Neural cell (in vitro differentiated cells): ENCODE measurements around the gene SMLR1. TPM values are rescaled to one million over a fixed set of nuclear protein-coding genes. Genes with fewer than 3 reads are reported as not detected.

Source experiments
- H2AFZ ChIP-seq: fragments of 200-600, 300-800 bp; sonication (generic), shearing (Covaris generic); 2 replicates; pipeline ENCODE4 v1.6.0; 2014; ENCODE audit warnings: low read depth, mild to moderate bottlenecking, antibody characterized with exemption, low read length, moderate library complexity
- H3F3A ChIP-seq: fragments of 200-600 bp; shearing (Covaris generic); 2 replicates; pipeline ENCODE4 v1.6.1; 2016; ENCODE audit warnings: mild to moderate bottlenecking, moderate library complexity, mixed read lengths, antibody characterized with exemption, low read length; ENCODE audit not compliant: insufficient read depth, poor library complexity, severe bottlenecking
- H3K27ac ChIP-seq: fragments of 200-600, 300-800 bp; sonication (generic), shearing (Covaris generic); 2 replicates; pipeline ENCODE4 v1.5.1; 2014; ENCODE audit warnings: mild to moderate bottlenecking, low read length, moderate library complexity
- H3K27me3 ChIP-seq: fragments of 300-800, 200-600 bp; sonication (generic), shearing (Covaris generic); 2 replicates; pipeline ENCODE4 v1.6.0; 2014; ENCODE audit warnings: mild to moderate bottlenecking, low read depth, low read length, moderate library complexity; ENCODE audit not compliant: insufficient read depth
- H3K36me3 ChIP-seq: fragments of 300-800, 200-600 bp; sonication (generic), shearing (Covaris generic); 2 replicates; pipeline ENCODE4 v1.5.1; 2014; ENCODE audit warnings: mild to moderate bottlenecking, antibody characterized with exemption, low read length, moderate library complexity; ENCODE audit not compliant: insufficient read depth
- H3K4me2 ChIP-seq: fragments of 300-800, 200-600 bp; sonication (generic), shearing (Covaris generic); 2 replicates; pipeline ENCODE4 v1.6.0; 2014; ENCODE audit warnings: mild to moderate bottlenecking, low read length
- H3K4me3 ChIP-seq: fragments of 300-800, 200-600 bp; sonication (generic), shearing (Covaris generic); 2 replicates; pipeline ENCODE4 v1.5.1; 2014; ENCODE audit warnings: mild to moderate bottlenecking, low read length, moderate library complexity
- H3K79me2 ChIP-seq: fragments of 200-600 bp; shearing (Covaris generic); replicated peaks from 2 replicates; pipeline ENCODE4 v1.6.0; 2014; ENCODE audit warnings: mild to moderate bottlenecking, low read length, moderate library complexity; ENCODE audit not compliant: insufficient read depth
- H3K9ac ChIP-seq: fragments of 300-800, 200-600 bp; sonication (generic), shearing (Covaris generic); 2 replicates; pipeline ENCODE4 v1.6.1; 2016; ENCODE audit warnings: mild to moderate bottlenecking, low read length, mixed read lengths
- H3K9me2 ChIP-seq: fragments of 200-600 bp; shearing (Covaris generic); 2 replicates; pipeline ENCODE4 v1.6.1; 2016; ENCODE audit warnings: mild to moderate bottlenecking, low read length, mixed read lengths; ENCODE audit not compliant: insufficient read depth
- H3K9me3 ChIP-seq: fragments of 200-600, 300-800 bp; sonication (generic), shearing (Covaris generic); 2 replicates; pipeline ENCODE4 v1.6.1; 2016; ENCODE audit warnings: mild to moderate bottlenecking, mixed run types, low read length, moderate library complexity, mixed read lengths
- H4K20me1 ChIP-seq: fragments of 200-600 bp; shearing (Covaris generic); 2 replicates; pipeline ENCODE4 v1.6.1; 2016; ENCODE audit warnings: mild to moderate bottlenecking, mixed run types; ENCODE audit not compliant: insufficient read depth
- CTCF ChIP-seq: fragments of 450-650 bp; IDR thresholded peaks from 2 replicates; pipeline ENCODE4 v1.5.1; 2014; ENCODE audit warnings: antibody characterized with exemption, mild to moderate bottlenecking, moderate library complexity; ENCODE audit not compliant: poor library complexity, severe bottlenecking
- EP300 ChIP-seq: fragments of 450-650 bp; conservative IDR thresholded peaks from 2 replicates; pipeline ENCODE4 v1.6.1; 2014; ENCODE audit warnings: antibody characterized with exemption, mild to moderate bottlenecking, moderate library complexity; ENCODE audit not compliant: poor library complexity, severe bottlenecking
- EZH2 ChIP-seq: fragments of 200-600, 300-800 bp; shearing (Covaris generic), sonication (generic); IDR thresholded peaks from 2 replicates; pipeline ENCODE4 v1.6.1; 2014; ENCODE audit warnings: antibody characterized with exemption, low read length, borderline replicate concordance, mild to moderate bottlenecking; ENCODE audit not compliant: insufficient read depth, poor library complexity, severe bottlenecking
- MXI1 ChIP-seq: fragments of 450-650 bp; conservative IDR thresholded peaks from 2 replicates; pipeline ENCODE4 v1.6.1; 2014; ENCODE audit warnings: antibody characterized with exemption, mild to moderate bottlenecking; ENCODE audit not compliant: poor library complexity, severe bottlenecking
- POLR2AphosphoS5 ChIP-seq: IDR thresholded peaks from 2 replicates; pipeline ENCODE4 v1.6.1; 2012
- RAD21 ChIP-seq: fragments of 450-650 bp; conservative IDR thresholded peaks from 2 replicates; pipeline ENCODE4 v1.6.1; 2014; ENCODE audit warnings: antibody characterized with exemption, mild to moderate bottlenecking, moderate library complexity
- REST ChIP-seq: IDR thresholded peaks from 2 replicates; pipeline ENCODE4 v1.6.1; 2012; ENCODE audit warnings: borderline replicate concordance
- SMC3 ChIP-seq: fragments of 450-650 bp; conservative IDR thresholded peaks from 2 replicates; pipeline ENCODE4 v1.6.1; 2014; ENCODE audit warnings: antibody characterized with exemption, mild to moderate bottlenecking, moderate library complexity; ENCODE audit not compliant: poor library complexity
- TAF1 ChIP-seq: IDR thresholded peaks from 2 replicates; pipeline ENCODE4 v1.6.1; 2012; ENCODE audit warnings: low read depth
- polyA plus RNA-seq: library from polyadenylated mRNA; depleted of rRNA; stranded (reverse); fragments of >200 nt; gene quantifications from 2 replicates; pipeline ENCODE4 v1.2.3, GENCODE V29; 2014

Gene SMLR1
- polyA plus RNA-seq, 1 donor from 2014 or later, result not detected

- Histone ChIP-seq H3K36me3 (no peaks in the 10 kb centered on the region), H3K4me3 (no peak overlapping the region), H3K9me2 (no peaks in the 10 kb centered on the region), H4K20me1 (no peaks in the 10 kb centered on the region), H3K9me3 (no peaks in the 10 kb centered on the region), H3K27me3 (no peaks in the 10 kb centered on the region), H3K4me2 (no peak overlapping the region), H3K79me2 (no peaks in the 10 kb centered on the region), H3F3A (no peaks in the 10 kb centered on the region), H2AFZ (no peak overlapping the region), H3K27ac (no peak overlapping the region), H3K9ac (no peak overlapping the region)
- no peak for TF ChIP-seq EZH2
- TF ChIP-seq EP300, result no peak
- TF ChIP-seq SMC3, result no peak
- no peak for TF ChIP-seq TAF1
- TF ChIP-seq POLR2AphosphoS5, result no peak
- TF ChIP-seq CTCF, result no peak
- TF ChIP-seq RAD21, result no peak
Measured at GRCh38 chr6:130879826-130880225, 52.6 kb downstream of the SMLR1 start.

DNA sequence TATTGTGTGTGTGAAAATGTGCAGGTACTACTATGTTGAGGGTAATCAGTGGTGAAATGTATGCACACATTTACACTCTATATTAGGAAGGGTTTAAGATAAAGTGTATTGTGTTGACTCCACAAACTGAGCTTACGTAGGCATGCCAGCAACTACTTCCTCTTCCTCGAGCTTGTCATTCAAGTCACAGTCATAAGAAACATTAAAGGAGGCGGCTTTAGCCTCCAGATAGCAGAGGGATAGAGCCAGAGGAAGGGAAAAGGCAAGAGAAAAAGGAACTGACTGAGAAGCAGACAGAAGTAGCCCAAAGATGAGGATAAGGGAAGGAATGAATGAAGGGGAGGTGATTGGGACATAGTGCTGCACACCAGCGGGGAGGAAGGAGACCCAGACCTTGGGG is 55.2 kb downstream of the SMLR1 start:
- Histone ChIP-seq H3K27ac (no peak overlapping the region), H3K79me2 (no peaks in the 10 kb centered on the region), H3K27me3 (no peaks in the 10 kb centered on the region), H4K20me1 (no peaks in the 10 kb centered on the region), H3K4me3 (no peak overlapping the region), H2AFZ (no peak overlapping the region), H3K36me3 (no peaks in the 10 kb centered on the region), H3K9me2 (no peaks in the 10 kb centered on the region), H3F3A (no peaks in the 10 kb centered on the region), H3K9ac (no peak overlapping the region), H3K9me3 (no peaks in the 10 kb centered on the region), H3K4me2 (no peak overlapping the region)
- TF ChIP-seq REST (no peak), EP300 (no peak), CTCF (no peak), TAF1 (no peak), MXI1 (no peak), EZH2 (no peak), POLR2AphosphoS5 (no peak), RAD21 (no peak), SMC3 (no peak)
